K562 (cell line): ENCODE data around the gene EXOC3. TPM values are rescaled to one million over a fixed set of nuclear protein-coding genes. Genes with fewer than 3 reads are reported as not detected.
A peak's percentile ranks its signal among the peaks of the same experiment; 100 is the strongest.

Experiments
- ADNP ChIP-seq: fragments of 200-800 bp; sonication (Bioruptor generic); IDR thresholded peaks from 2 replicates; pipeline ENCODE4 v1.6.1; 2016; ENCODE audit warnings: missing genetic modification characterization, missing compliant biosample characterization
- CBX8 ChIP-seq: fragments of 200-600 bp; sonication (generic); IDR thresholded peaks from 2 replicates; pipeline ENCODE4 v1.6.1; 2012; ENCODE audit warnings: borderline replicate concordance, mixed run types, low read depth, mild to moderate bottlenecking, moderate library complexity, mixed read lengths, low read length, control low read depth, inconsistent platforms; ENCODE audit not compliant: poor library complexity, severe bottlenecking; ENCODE audit errors: extremely low read depth
- CEBPZ ChIP-seq: fragments of 150-350 bp; IDR thresholded peaks from 2 replicates; pipeline ENCODE4 v1.6.1; 2014; ENCODE audit warnings: low read depth, mild to moderate bottlenecking, low read length, borderline replicate concordance
- LARP7 ChIP-seq: fragments of 450-650 bp; IDR thresholded peaks from 2 replicates; pipeline ENCODE4 v1.6.1; 2016
- NELFE ChIP-seq: IDR thresholded peaks from 2 replicates; pipeline ENCODE4 v1.6.1; 2011; ENCODE audit warnings: mild to moderate bottlenecking; ENCODE audit not compliant: insufficient read depth, insufficient read length
- PCBP2 ChIP-seq: fragments of 200-400 bp; formaldehyde crosslinking; IDR thresholded peaks from 2 replicates; pipeline ENCODE4 v1.6.1; 2018; ENCODE audit warnings: low read length, low read depth, mild to moderate bottlenecking, moderate library complexity; ENCODE audit not compliant: poor library complexity, severe bottlenecking
- RB1 ChIP-seq: fragments of 450-650 bp; IDR thresholded peaks from 2 replicates; pipeline ENCODE4 v1.6.1; 2017; ENCODE audit warnings: low read depth, mild to moderate bottlenecking
- REST ChIP-seq, 2 experiments: fragments of 450-650 bp; formaldehyde crosslinking in 1 of 2; IDR thresholded peaks; 2 replicates each; pipeline versions ENCODE4 v1.4.0 to v1.6.1; 2014 to 2020; ENCODE audit warnings: mild to moderate bottlenecking in 2 of 2, borderline replicate concordance in 1 of 2, low read depth in 1 of 2
- TFAP4 ChIP-seq: sonication (generic); formaldehyde crosslinking; IDR thresholded peaks from 2 replicates; pipeline ENCODE4 v1.8.0; 2022; ENCODE audit warnings: missing genetic modification reagents, mild to moderate bottlenecking, moderate library complexity, borderline replicate concordance
- THAP7 ChIP-seq: fragments of 250-450 bp; sonication (Bioruptor Pico); IDR thresholded peaks from 2 replicates; pipeline ENCODE4 v1.5.0; 2021
- ZNF57 ChIP-seq: fragments of 450-650 bp; formaldehyde crosslinking; IDR thresholded peaks from 2 replicates; pipeline ENCODE4 v1.4.0; 2020; ENCODE audit warnings: mild to moderate bottlenecking, moderate library complexity
- polyA plus RNA-seq, 8 experiments: library from polyadenylated mRNA; depleted of rRNA in 4 of 8; stranded (reverse) in 5 of 8; unstranded in 3 of 8; fragments of >200 nt; fragmentation: Nextera tagmentation in 2 of 8; fragmentation: Illumina TruSeq in 1 of 8; extraction: Ambion mirVana in 2 of 8; extraction: Trizol in 1 of 8; gene quantifications; 2 replicates each; pipeline versions ENCODE4 v1.2.1 to v1.2.3, GENCODE V29; 2011 to 2014; ENCODE audit warnings: inconsistent platforms in 1 of 8, missing spikeins in 1 of 8
- total RNA-seq, 7 experiments: library from RNA; depleted of rRNA in 6 of 7; stranded (reverse); fragments of >200 nt in 6 of 7; fragmentation: Illumina TruSeq in 2 of 7; extraction: Trizol in 2 of 7; gene quantifications; 2 replicates each; pipeline versions ENCODE4 v1.2.1 to v1.2.3, GENCODE V29; 2011 to 2021; ENCODE audit warnings: low replicate concordance in 1 of 7

EXOC3 gene
- total and polyA plus RNA-seq, 9 of the 15 experiments (the other 6 are each of a cell fraction or from before 2014, with no cell fraction given) = 1.4 to 41.9 (median 22.4) TPM

GRCh38 chr5:442335-443238, at the start of gene EXOC3 (continued):
- no peak for TF ChIP-seq CEBPZ
- peak; percentile 81 for TF ChIP-seq RB1
- TF ChIP-seq CBX8 = no peak
- TF ChIP-seq NELFE = no peak
- TF ChIP-seq REST (IDR thresholded peaks at IDR 0.05; ENCODE audit: borderline replicate concordance) = peak; percentile 23; the same call in 1 of the 2 replicates
- 0 out of 2 replicates have a peak, but pooled peaks have one; percentile 55 for TF ChIP-seq REST (CRISPR knock-in tag; IDR thresholded peaks at IDR 0.05; ENCODE audit: low read depth)
- no peak for TF ChIP-seq THAP7 (CRISPR knock-in tag)
- peak; percentile 27; the same call in 1 of the 2 replicates for TF ChIP-seq TFAP4 (CRISPR knock-in tag)
- TF ChIP-seq PCBP2 = no peak
- TF ChIP-seq LARP7 = no peak
- TF ChIP-seq ZNF57 (CRISPR knock-in tag) = no peak
- no peak for TF ChIP-seq ADNP (tag)
